HepG2 (cell line): ENCODE measurements around the gene GABRB3. TPM values are rescaled to one million over a fixed set of nuclear protein-coding genes. Genes with fewer than 3 reads are reported as not detected.

Source experiments
- ATAC-seq: fragments of 200-7000 bp; cut with Tn5 transposase; 3 replicates; pipeline ENCODE4 v1.9.1; 2020; ENCODE audit warnings: mild to moderate bottlenecking, moderate library complexity
- BruUV-seq: library from RNA; stranded (reverse); fragments of 400-500 nt; replicated peaks from 2 replicates; lab custom pipeline; 2021; lab: Mats Ljungman, UMichigan
- CTCF ChIA-PET: fragments of 300-600 bp; formaldehyde crosslinking; extraction: SDS; loops from one replicate; lab custom pipeline; 2021; ENCODE audit warnings: low total read pairs, inconsistent platforms, low intra/inter-chr PET ratio; lab: Yijun Ruan, JAX
- POLR2A ChIA-PET: fragments of 350-600 bp; sonication (Branson Sonifier 250); formaldehyde crosslinking; loops from one replicate; lab custom pipeline; 2020; ENCODE audit warnings: antibody characterized with exemption, inconsistent platforms; lab: Yijun Ruan, JAX
- DNase-seq: peaks from one replicate; pipeline ENCODE4 v3.0.0-alpha.2; 2015; ENCODE audit warnings: low spot score
- FAIRE-seq: peaks from 3 replicates; lab custom pipeline; 2011; peaks lifted over from hg19 to GRCh38; lab: Jason Lieb, UNC
- H2AFZ ChIP-seq: one replicate; pipeline ENCODE4 v1.6.1; 2011; ENCODE audit warnings: low read length, inconsistent platforms
- H3K27ac ChIP-seq: fragments of 300-600 bp; 3 replicates; pipeline ENCODE4 v1.8.0; 2011; ENCODE audit warnings: mixed run types, mild to moderate bottlenecking, mixed read lengths, low read length, inconsistent platforms; ENCODE audit not compliant: insufficient read depth; ENCODE audit errors: extremely low read length
- H3K27me3 ChIP-seq, 2 experiments: fragments of 200-600 bp in 1 of 2; 2 replicates in 1 of 2; 3 replicates in 1 of 2; pipeline versions ENCODE4 v1.6.0 to v1.8.0; 2011; ENCODE audit warnings: low read length in 2 of 2, mild to moderate bottlenecking in 2 of 2, moderate library complexity in 2 of 2, inconsistent platforms in 1 of 2; ENCODE audit not compliant: insufficient read depth in 2 of 2, control insufficient read depth in 1 of 2
- H3K36me3 ChIP-seq, 2 experiments: fragments of 200-600 bp in 1 of 2; replicated peaks in 1 of 2; 2 replicates in 1 of 2; 3 replicates in 1 of 2; pipeline versions ENCODE4 v1.5.1 to v1.8.0; 2011; ENCODE audit warnings: low read length in 2 of 2, inconsistent platforms in 1 of 2; ENCODE audit not compliant: insufficient read depth in 2 of 2, control insufficient read depth in 1 of 2
- H3K4me1 ChIP-seq: 2 replicates; pipeline ENCODE4 v1.5.1; 2012; ENCODE audit warnings: low read length, inconsistent platforms; ENCODE audit not compliant: insufficient read depth
- H3K4me2 ChIP-seq: 2 replicates; pipeline ENCODE4 v1.6.0; 2011; ENCODE audit warnings: low read depth, low read length, inconsistent platforms
- H3K4me3 ChIP-seq, 3 experiments: fragments of 200-600 bp in 1 of 3; sonication (generic), shearing (Covaris generic) in 1 of 3; replicated peaks in 1 of 3; 2 replicates each; pipeline ENCODE4 v1.5.1; 2011 to 2016; ENCODE audit warnings: low read length in 3 of 3, inconsistent platforms in 2 of 3, low read depth in 2 of 3, mild to moderate bottlenecking in 2 of 3, control low read depth in 1 of 3, mixed read lengths in 1 of 3; ENCODE audit not compliant: insufficient read depth in 1 of 3
- H3K79me2 ChIP-seq: one replicate; pipeline ENCODE4 v1.6.1; 2011; ENCODE audit warnings: low read length, inconsistent platforms; ENCODE audit not compliant: insufficient read depth
- H3K9ac ChIP-seq: 2 replicates; pipeline ENCODE4 v1.6.0; 2011; ENCODE audit warnings: mild to moderate bottlenecking, low read depth, low read length, inconsistent platforms; ENCODE audit not compliant: insufficient read depth
- H3K9me3 ChIP-seq: 2 replicates; pipeline ENCODE4 v1.5.1; 2012; ENCODE audit warnings: mild to moderate bottlenecking, low read length
- H4K20me1 ChIP-seq: 2 replicates; pipeline ENCODE4 v1.6.0; 2011; ENCODE audit warnings: inconsistent platforms, mild to moderate bottlenecking, low read length, moderate library complexity; ENCODE audit not compliant: insufficient read depth
- TBP ChIP-seq: sonication (generic); formaldehyde crosslinking; IDR thresholded peaks from 2 replicates; pipeline ENCODE4 v1.5.0; 2020; ENCODE audit warnings: missing genetic modification reagents
- ZNF318 ChIP-seq: sonication (generic); formaldehyde crosslinking; IDR thresholded peaks from 2 replicates; pipeline ENCODE4 v1.4.0; 2020; ENCODE audit warnings: mild to moderate bottlenecking, missing genetic modification reagents
- WGBS: methylation state at CpG from one replicate; pipeline ENCODE4 v1.1.6; 2017; ENCODE audit warnings: low lambda C conversion rate; 5-methylcytosine and 5-hydroxymethylcytosine counted together
- in situ Hi-C: cut with HindIII; loops from 2 replicates; pipeline ENCODE4 v1.10.0; 2017; ENCODE audit warnings: low pct_unique_long_range_greater_than_20kb; ENCODE audit not compliant: extremely low pct_ligation_motif_present
- intact Hi-C: fragments of 100-400 bp; cut with micrococcal nuclease; formaldehyde crosslinking; loops from one replicate; pipeline ENCODE4 v1.10.0; 2022; ENCODE audit not compliant: unreplicated experiment
- polyA plus RNA-seq, 8 experiments: library from polyadenylated mRNA; depleted of rRNA in 3 of 8; stranded (reverse) in 7 of 8; unstranded in 1 of 8; fragments of >200 nt; fragmentation: Illumina TruSeq in 4 of 8; extraction: Trizol in 4 of 8; gene quantifications; 2 replicates each; pipeline versions ENCODE4 v1.2.1 to v1.2.3, GENCODE V29; 2011 to 2016; ENCODE audit warnings: low read depth in 4 of 8, missing spikeins in 1 of 8, mixed read lengths in 1 of 8; ENCODE audit not compliant: insufficient read depth in 1 of 8
- total RNA-seq, 5 experiments: library from RNA; depleted of rRNA; stranded (reverse); fragments of >200 nt; fragmentation: Illumina TruSeq; extraction: Trizol; gene quantifications; 2 replicates each; pipeline ENCODE4 v1.2.3, GENCODE V29; 2016; ENCODE audit warnings: low read depth in 1 of 5

Gene GABRB3
- total and polyA plus RNA-seq, 2 of the 13 experiments (the other 11 are each of a cell fraction or from before 2014, with no cell fraction given) = not detected

DNA sequence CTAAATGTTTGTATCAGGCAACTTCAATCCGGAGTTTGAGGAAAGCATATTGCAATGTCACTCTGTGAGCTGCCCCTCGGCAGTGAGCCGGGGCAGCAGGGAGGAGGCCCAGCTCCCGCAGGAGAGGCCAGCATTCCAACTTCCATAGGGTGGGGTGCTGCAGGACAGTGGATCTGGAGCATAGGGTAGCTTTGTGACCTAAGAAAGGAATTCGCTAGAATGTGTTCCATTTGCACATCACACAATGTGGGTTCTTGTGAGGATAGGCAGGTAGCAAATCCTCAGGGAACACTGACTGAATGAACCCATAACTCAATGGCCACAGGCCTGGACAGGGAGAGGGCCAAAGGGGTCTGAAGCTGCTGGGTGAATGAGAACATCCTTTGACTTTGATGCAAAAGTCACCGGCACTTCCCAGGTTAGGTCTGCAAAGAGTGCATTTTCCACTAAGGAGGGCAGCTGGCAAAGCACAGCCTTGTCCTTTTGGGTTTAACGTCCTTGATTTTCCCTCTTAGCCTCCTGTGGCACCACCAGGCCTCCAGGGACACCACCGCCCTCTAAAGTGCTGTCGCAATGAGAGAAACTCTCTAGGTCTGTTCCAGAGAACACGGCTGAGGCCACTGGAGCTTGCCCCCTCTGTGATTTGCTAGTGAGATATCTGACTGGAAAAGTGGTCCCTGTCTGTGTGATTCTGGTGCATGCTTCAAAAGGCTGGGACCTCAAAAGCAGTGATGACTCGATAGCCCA, 36.2 kb downstream of the GABRB3 start (continued):
- no peak for TF ChIP-seq ZNF318
- TF ChIP-seq, all 625 proteins: peak for 0

GRCh38 chr15:26731965-26732364, 40.9 kb downstream of the GABRB3 start:
- TF ChIP-seq TBP = no peak
- in situ Hi-C loops (no loop called here), intact Hi-C loops (no loop called here)
- no peaks in the 10 kb centered on the region for H4K20me1 ChIP-seq
- no peaks in the 10 kb centered on the region for H3K79me2 ChIP-seq
- DNase-seq = no peak
- WGBS = 16% methylated on average over 5 of the region's 5 CpGs
- H3K27ac ChIP-seq = no peak overlapping the region
- H2AFZ ChIP-seq = no peak overlapping the region
- POLR2A ChIA-PET = no interaction called here
- no peaks in the 10 kb centered on the region for H3K4me1 ChIP-seq
- H3K4me2 ChIP-seq = no peak overlapping the region
- H3K27me3 ChIP-seq = no peaks in the 10 kb centered on the region
- FAIRE-seq = no peak
- no peaks in the 10 kb centered on the region for H3K36me3 ChIP-seq
- no TSS peak for BruUV-seq
- peaks cover 92% of the 10 kb centered on the region for H3K9me3 ChIP-seq
- CTCF ChIA-PET = no interaction called here
- H3K9ac ChIP-seq = no peak overlapping the region
- H3K4me3 ChIP-seq = no peak overlapping the region
- ATAC-seq = no peak
